Measurements from ENCODE around the gene GRPR.

GRPR gene

GRCh38 chrX:16142246-16142558, 18.8 kb downstream of the GRPR start:
- ChIA-PET CTCF (interaction anchor here (0.7 to 1.5 kb wide), 3 partner anchors 12 to 303 kb away, joined by 3 to 6 read pairs (median 3); no protein-coding TSS in a partner anchor), POLR2A (no interaction called here)
- no peaks in the 10 kb centered on the region for H3K4me1 ChIP-seq (ENCODE audit: control insufficient read depth, insufficient read depth, low read length)
- H3K36me3 ChIP-seq (ENCODE audit: control insufficient read depth in 2 of 2, insufficient read depth in 1 of 2, low read length in 2 of 2): no peaks in the 10 kb centered on the region
- H3K4me3 ChIP-seq (ENCODE audit: low read depth, low read length): no peak overlapping the region
- no peaks in the 10 kb centered on the region; the same call in 1 of the 2 replicates for H3K9me3 ChIP-seq (ENCODE audit: control insufficient read depth, insufficient read depth, low read depth, low read length)
- TF ChIP-seq IKZF3 (tag by site-specific recombination; IDR thresholded peaks at IDR 0.05): no peak
- TF ChIP-seq ZNF777 (tag by site-specific recombination; IDR thresholded peaks at IDR 0.05; ENCODE audit: borderline replicate concordance): no peak
- no peak for TF ChIP-seq ZNF558 (tag by site-specific recombination; IDR thresholded peaks at IDR 0.05)
- no peak for TF ChIP-seq BCL6B (tag by site-specific recombination; IDR thresholded peaks at IDR 0.05)
- no peak overlapping the region for H3K27ac ChIP-seq (ENCODE audit: extremely low read depth, low read depth, low read length)

GRCh38 chrX:16143968-16144367, 20.6 kb downstream of the GRPR start:
- Histone ChIP-seq H3K9me3 (ENCODE audit: control insufficient read depth, insufficient read depth, low read depth, low read length) (no peaks in the 10 kb centered on the region; the same call in 1 of the 2 replicates), H3K4me3 (ENCODE audit: low read depth, low read length) (no peak overlapping the region), H3K4me1 (ENCODE audit: control insufficient read depth, insufficient read depth, low read length) (no peaks in the 10 kb centered on the region), H3K36me3 (ENCODE audit: control insufficient read depth in 2 of 2, insufficient read depth in 1 of 2, low read length in 2 of 2) (no peaks in the 10 kb centered on the region), H3K27ac (ENCODE audit: extremely low read depth, low read depth, low read length) (no peak overlapping the region)
- ChIA-PET POLR2A (no interaction called here), CTCF (no interaction called here)
- no peak for TF ChIP-seq ZNF26 (tag by site-specific recombination; IDR thresholded peaks at IDR 0.05)
- no peak for TF ChIP-seq ZFP37 (tag by site-specific recombination; IDR thresholded peaks at IDR 0.05)
- no peak for TF ChIP-seq ZNF174 (tag by site-specific recombination; IDR thresholded peaks at IDR 0.05)
- no peak for TF ChIP-seq ZNF645 (tag by site-specific recombination; IDR thresholded peaks at IDR 0.05)
- TF ChIP-seq ZNF362 (tag by site-specific recombination; IDR thresholded peaks at IDR 0.05): no peak

- no peaks in the 10 kb centered on the region for H3K36me3 ChIP-seq (ENCODE audit: control insufficient read depth in 2 of 2, insufficient read depth in 1 of 2, low read length in 2 of 2)
- H3K27ac ChIP-seq (ENCODE audit: extremely low read depth, low read depth, low read length): no peak overlapping the region
- TF ChIP-seq ZNF394 (tag by site-specific recombination; IDR thresholded peaks at IDR 0.05; ENCODE audit: borderline replicate concordance) (no peak), ZNF843 (tag by site-specific recombination; IDR thresholded peaks at IDR 0.05) (no peak), ZNF2 (tag by site-specific recombination; IDR thresholded peaks at IDR 0.05) (no peak), ZBTB26 (tag by site-specific recombination; optimal IDR thresholded peaks at IDR 0.05) (no peak), ZNF639 (tag by site-specific recombination; IDR thresholded peaks at IDR 0.05) (no peak), ZSCAN18 (tag by site-specific recombination; IDR thresholded peaks at IDR 0.05) (no peak), ZNF37A (tag by site-specific recombination; IDR thresholded peaks at IDR 0.05) (no peak)
- POLR2A ChIA-PET: no interaction called here
- CTCF ChIA-PET: no interaction called here
- H3K9me3 ChIP-seq (ENCODE audit: control insufficient read depth, insufficient read depth, low read depth, low read length): no peaks in the 10 kb centered on the region; the same call in 1 of the 2 replicates
- no peaks in the 10 kb centered on the region for H3K4me1 ChIP-seq (ENCODE audit: control insufficient read depth, insufficient read depth, low read length)
- H3K4me3 ChIP-seq (ENCODE audit: low read depth, low read length): no peak overlapping the region
These were observed 21.1 kb downstream of the GRPR start for GRCh38 chrX:16144420-16144819.
